ENCODE data around the gene CAPN14. TPM values are rescaled to one million over a fixed set of nuclear protein-coding genes. Genes with fewer than 3 reads are reported as not detected.

CAPN14 gene
- total RNA-seq, 1 experiment from 2014 or later = not detected

- TF ChIP-seq, protein P1, sequence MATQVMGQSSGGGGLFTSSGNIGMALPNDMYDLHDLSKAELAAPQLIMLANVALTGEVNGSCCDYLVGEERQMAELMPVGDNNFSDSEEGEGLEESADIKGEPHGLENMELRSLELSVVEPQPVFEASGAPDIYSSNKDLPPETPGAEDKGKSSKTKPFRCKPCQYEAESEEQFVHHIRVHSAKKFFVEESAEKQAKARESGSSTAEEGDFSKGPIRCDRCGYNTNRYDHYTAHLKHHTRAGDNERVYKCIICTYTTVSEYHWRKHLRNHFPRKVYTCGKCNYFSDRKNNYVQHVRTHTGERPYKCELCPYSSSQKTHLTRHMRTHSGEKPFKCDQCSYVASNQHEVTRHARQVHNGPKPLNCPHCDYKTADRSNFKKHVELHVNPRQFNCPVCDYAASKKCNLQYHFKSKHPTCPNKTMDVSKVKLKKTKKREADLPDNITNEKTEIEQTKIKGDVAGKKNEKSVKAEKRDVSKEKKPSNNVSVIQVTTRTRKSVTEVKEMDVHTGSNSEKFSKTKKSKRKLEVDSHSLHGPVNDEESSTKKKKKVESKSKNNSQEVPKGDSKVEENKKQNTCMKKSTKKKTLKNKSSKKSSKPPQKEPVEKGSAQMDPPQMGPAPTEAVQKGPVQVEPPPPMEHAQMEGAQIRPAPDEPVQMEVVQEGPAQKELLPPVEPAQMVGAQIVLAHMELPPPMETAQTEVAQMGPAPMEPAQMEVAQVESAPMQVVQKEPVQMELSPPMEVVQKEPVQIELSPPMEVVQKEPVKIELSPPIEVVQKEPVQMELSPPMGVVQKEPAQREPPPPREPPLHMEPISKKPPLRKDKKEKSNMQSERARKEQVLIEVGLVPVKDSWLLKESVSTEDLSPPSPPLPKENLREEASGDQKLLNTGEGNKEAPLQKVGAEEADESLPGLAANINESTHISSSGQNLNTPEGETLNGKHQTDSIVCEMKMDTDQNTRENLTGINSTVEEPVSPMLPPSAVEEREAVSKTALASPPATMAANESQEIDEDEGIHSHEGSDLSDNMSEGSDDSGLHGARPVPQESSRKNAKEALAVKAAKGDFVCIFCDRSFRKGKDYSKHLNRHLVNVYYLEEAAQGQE (IDR thresholded peaks at IDR 0.05; ENCODE audit: low read depth) = no peak
- TF ChIP-seq YY1 (IDR thresholded peaks at IDR 0.05; ENCODE audit: extremely low read depth, insufficient replicate concordance, low read depth, low read length) = no peak
These were observed 21.7 kb upstream of the CAPN14 start (continued) for GRCh38 chr2:31238906-31239592.

- DNase-seq (ENCODE audit: low read depth, low spot score) (no peak), ATAC-seq (no peak)
- Histone ChIP-seq H3K9me3 (ENCODE audit: control insufficient read depth in 1 of 2, insufficient read depth in 1 of 2, low read depth in 1 of 2, low read length in 2 of 2) (no peaks in the 10 kb centered on the region), H3K27ac (ENCODE audit: low read depth, low read length) (no peak overlapping the region), H3K79me2 (ENCODE audit: insufficient read depth, low read length) (no peaks in the 10 kb centered on the region), H4K20me1 (ENCODE audit: insufficient read depth) (no peaks in the 10 kb centered on the region), H3K9ac (ENCODE audit: low read length) (no peak overlapping the region), H3K36me3 (ENCODE audit: control insufficient read depth in 1 of 2, insufficient read depth in 2 of 2, low read length in 2 of 2) (no peaks in the 10 kb centered on the region), H3K4me1 (ENCODE audit: control insufficient read depth in 1 of 2, insufficient read depth in 2 of 2, low read length in 2 of 2) (no peaks in the 10 kb centered on the region), H2AFZ (ENCODE audit: low read depth, low read length, poor library complexity, severe bottlenecking) (no peak overlapping the region), H3K27me3 (ENCODE audit: insufficient read depth, low read length) (no peaks in the 10 kb centered on the region), H3K4me3 (replicated peaks in 1 of 2; ENCODE audit: low read depth in 1 of 2, low read length in 2 of 2) (no peak overlapping the region), H3K4me2 (ENCODE audit: low read length) (no peak overlapping the region), H3K9me2 (ENCODE audit: insufficient read depth) (no peaks in the 10 kb centered on the region)
- ChIA-PET POLR2A (no interaction called here), CTCF (no interaction called here), RAD21 (ENCODE audit: low non-redundant PET in 1 of 2, low total read pairs in 2 of 2, uncharacterized antibody in 2 of 2, unreplicated experiment in 2 of 2) (no interaction called here)
- BruUV-seq (replicated peaks) = no TSS peak
- no peak for TF ChIP-seq YY1 (IDR thresholded peaks at IDR 0.05; ENCODE audit: extremely low read depth, insufficient replicate concordance, low read depth, low read length)
- intact Hi-C loops (cut with micrococcal nuclease) = no loop called here
These were observed 21.0 kb upstream of the CAPN14 start for GRCh38 chr2:31238126-31238905.
